ENCODE data around the gene KCTD13. TPM values are rescaled to one million over a fixed set of nuclear protein-coding genes. Genes with fewer than 3 reads are reported as not detected.
"Not testable (repeated sequence)": the region's sequence is repeated elsewhere in the genome, so short reads cannot be mapped to it uniquely, and the experiment has no call there.

KCTD13 gene
- total RNA-seq, 3 donors from 2014 or later = 14.3 to 20.5 (median 18.7) TPM

DNA sequence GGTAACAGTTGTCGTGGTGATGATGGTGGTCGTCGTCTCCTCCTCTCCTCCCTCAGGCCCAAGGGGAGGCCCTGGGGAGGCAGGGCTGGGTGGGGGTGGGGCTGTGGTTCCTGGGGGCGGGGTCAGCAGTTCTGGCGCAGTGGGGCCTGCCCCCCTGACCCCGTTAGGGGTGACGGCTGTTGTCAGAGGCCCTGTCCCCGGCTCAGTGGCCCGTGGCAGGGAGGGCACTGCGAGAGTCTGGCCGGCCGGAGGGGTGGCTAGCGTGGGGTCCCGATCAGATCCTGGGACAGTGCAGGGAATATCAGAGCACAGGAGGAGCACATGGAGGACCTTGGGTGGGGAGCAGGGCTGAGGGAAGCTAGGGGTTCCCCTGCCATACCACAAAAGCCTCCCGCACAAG, 29.2 kb downstream of the KCTD13 start:
- intact Hi-C loops (cut with DNase I; ENCODE audit: low total_unique reads) = loop anchor here (10.0 kb wide), 1 partner anchor 1878 kb away; no protein-coding TSS in a partner anchor
- TF ChIP-seq POLR2A (IDR thresholded peaks at IDR 0.05) (no peak), CTCF (IDR thresholded peaks at IDR 0.05) (no peak), POLR2AphosphoS5 (IDR thresholded peaks at IDR 0.05) (no peak)
- no peaks in the 10 kb centered on the region for H3K4me1 ChIP-seq
- no peaks in the 10 kb centered on the region for H3K9me3 ChIP-seq
- DNase-seq (ENCODE audit: low spot score in 2 of 2) = no peak
- H3K27ac ChIP-seq = no peak overlapping the region
- no peaks in the 10 kb centered on the region for H3K36me3 ChIP-seq
- H3K27me3 ChIP-seq = peaks cover 0 to 10% of the 10 kb centered on the region in 2 donors
- no peak overlapping the region for H3K4me3 ChIP-seq

- H3K27me3 ChIP-seq = peaks cover 0 to 10% of the 10 kb centered on the region in 2 donors
- no peak overlapping the region for H3K4me3 ChIP-seq
- no peaks in the 10 kb centered on the region for H3K36me3 ChIP-seq
- no peaks in the 10 kb centered on the region for H3K4me1 ChIP-seq
- TF ChIP-seq POLR2A (IDR thresholded peaks at IDR 0.05) (no peak), CTCF (IDR thresholded peaks at IDR 0.05) (no peak), POLR2AphosphoS5 (IDR thresholded peaks at IDR 0.05) (no peak)
- no peak for DNase-seq (ENCODE audit: low spot score in 2 of 2)
- intact Hi-C loops (cut with DNase I; ENCODE audit: low total_unique reads) = loop anchor here (10.0 kb wide), 1 partner anchor 1880 kb away; no protein-coding TSS in a partner anchor
- H3K9me3 ChIP-seq = no peaks in the 10 kb centered on the region
- H3K27ac ChIP-seq = no peak overlapping the region
Measured at GRCh38 chr16:29894352-29894751, 31.7 kb downstream of the KCTD13 start.

- TF ChIP-seq CTCF (IDR thresholded peaks at IDR 0.05) = no peak
- TF ChIP-seq POLR2A (IDR thresholded peaks at IDR 0.05) = no peak
- no peak for TF ChIP-seq POLR2AphosphoS5 (IDR thresholded peaks at IDR 0.05)
- Histone ChIP-seq H3K9me3 (no peaks in the 10 kb centered on the region), H3K4me3 (no peak overlapping the region), H3K27ac (no peak overlapping the region), H3K4me1 (no peaks in the 10 kb centered on the region), H3K36me3 (no peaks in the 10 kb centered on the region), H3K27me3 (peaks cover 0 to 10% of the 10 kb centered on the region in 2 donors)
- intact Hi-C loops (cut with DNase I; ENCODE audit: low total_unique reads) = loop anchor here (10.0 kb wide), 1 partner anchor 1881 kb away; no protein-coding TSS in a partner anchor
- DNase-seq (ENCODE audit: low spot score in 2 of 2) = no peak
Measured at GRCh38 chr16:29893553-29893952, 32.5 kb downstream of the KCTD13 start.

- no peaks in the 10 kb centered on the region for H3K4me1 ChIP-seq
- TF ChIP-seq CTCF (IDR thresholded peaks at IDR 0.05) (no peak), POLR2AphosphoS5 (IDR thresholded peaks at IDR 0.05) (no peak), POLR2A (IDR thresholded peaks at IDR 0.05) (no peak)
- H3K27me3 ChIP-seq = peaks cover 0 to 3% of the 10 kb centered on the region in 2 donors
- H3K9me3 ChIP-seq = no peaks in the 10 kb centered on the region
- H3K36me3 ChIP-seq = no peaks in the 10 kb centered on the region
- no peak overlapping the region for H3K27ac ChIP-seq
- intact Hi-C loops (cut with DNase I; ENCODE audit: low total_unique reads) = loop anchor here (10.0 kb wide), 1 partner anchor 1882 kb away; no protein-coding TSS in a partner anchor
- H3K4me3 ChIP-seq = no peak overlapping the region
- DNase-seq (ENCODE audit: low spot score in 2 of 2) = no peak
Measured at GRCh38 chr16:29892458-29892813, 33.6 kb downstream of the KCTD13 start.

DNA sequence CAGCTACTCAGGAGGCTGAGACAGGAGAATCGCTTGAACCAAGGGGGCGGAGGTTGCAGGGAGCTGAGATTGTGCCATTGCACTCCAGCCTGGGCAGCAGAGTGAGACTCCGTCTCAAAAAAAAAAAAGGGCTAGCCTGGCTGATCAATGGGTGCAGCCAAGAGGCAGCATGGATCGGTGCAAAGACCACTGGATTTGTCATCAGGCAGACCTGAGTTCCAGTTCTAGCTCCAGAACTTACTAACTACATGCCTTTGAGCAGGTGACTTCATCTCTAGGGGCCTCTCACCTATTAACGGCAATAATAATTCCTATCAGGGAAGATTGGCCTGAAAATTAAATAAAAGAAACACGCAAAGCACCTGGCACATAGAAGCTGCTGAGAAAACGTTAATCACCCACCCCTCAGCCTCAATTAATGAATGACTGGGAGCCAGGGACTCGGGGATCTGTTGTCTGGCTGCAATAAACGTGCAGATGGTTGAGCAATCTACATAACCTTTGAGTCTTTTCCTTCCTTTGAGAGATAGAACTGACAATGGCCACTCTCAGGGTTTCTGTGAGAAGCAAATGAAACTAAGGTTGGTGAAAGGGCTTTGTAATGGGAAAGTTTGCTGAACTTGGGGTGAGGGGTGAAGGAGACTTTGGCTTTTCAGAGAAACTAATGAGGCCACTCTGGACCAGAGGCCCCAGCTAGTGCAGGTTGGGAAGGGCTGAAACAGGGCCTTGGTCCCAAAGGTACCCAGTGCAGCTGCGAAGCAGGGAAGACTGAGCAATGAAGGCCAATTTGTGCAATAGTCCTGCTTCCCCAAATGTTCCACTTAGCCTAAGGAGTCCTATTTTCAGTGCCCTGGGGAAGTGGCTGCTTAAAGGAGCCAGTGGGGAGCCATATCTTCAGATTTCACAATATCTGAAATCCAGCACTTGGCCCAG, 34.2 kb downstream of the KCTD13 start:
- DNase-seq (ENCODE audit: low spot score in 2 of 2) = no peak
- no peak overlapping the region for H3K4me3 ChIP-seq
- TF ChIP-seq POLR2A (IDR thresholded peaks at IDR 0.05) (no peak), CTCF (IDR thresholded peaks at IDR 0.05) (no peak), POLR2AphosphoS5 (IDR thresholded peaks at IDR 0.05) (no peak)
- H3K4me1 ChIP-seq = no peaks in the 10 kb centered on the region
- intact Hi-C loops (cut with DNase I; ENCODE audit: low total_unique reads) = loop anchor here (10.0 kb wide), 1 partner anchor 1883 kb away; no protein-coding TSS in a partner anchor
- H3K36me3 ChIP-seq = no peaks in the 10 kb centered on the region
- no peak overlapping the region for H3K27ac ChIP-seq
- peaks cover 0 to under 1% of the 10 kb centered on the region in 2 donors for H3K27me3 ChIP-seq
- H3K9me3 ChIP-seq = no peaks in the 10 kb centered on the region

GRCh38 chr16:29889372-29889771, 36.7 kb downstream of the KCTD13 start:
- DNase-seq (ENCODE audit: low spot score in 2 of 2); H3K36me3 ChIP-seq; H3K27ac ChIP-seq; H3K27me3 ChIP-seq; intact Hi-C loops (cut with DNase I; ENCODE audit: low total_unique reads); H3K4me1 ChIP-seq; H3K4me3 ChIP-seq; H3K9me3 ChIP-seq: not testable (repeated sequence)

Data from breast epithelium (tissue), 4 donors.